HepG2 (cell line): ENCODE results near the gene JAG1. TPM values are rescaled to one million over a fixed set of nuclear protein-coding genes. Genes with fewer than 3 reads are reported as not detected.
A peak's percentile ranks its signal among the peaks of the same experiment; 100 is the strongest.

ENCODE experiments used
- ATF2 ChIP-seq: sonication (generic); formaldehyde crosslinking; IDR thresholded peaks from 2 replicates; pipeline ENCODE4 v1.4.0; 2020; ENCODE audit warnings: missing genetic modification reagents
- DMAP1 ChIP-seq: IDR thresholded peaks from 2 replicates; pipeline ENCODE4 v1.6.1; 2016
- EEA1 ChIP-seq: sonication (generic); formaldehyde crosslinking; IDR thresholded peaks from 2 replicates; pipeline ENCODE4 v1.5.1; 2020; ENCODE audit warnings: mild to moderate bottlenecking, missing genetic modification reagents, borderline replicate concordance
- KLF15 ChIP-seq: sonication (generic); formaldehyde crosslinking; IDR thresholded peaks from 2 replicates; pipeline ENCODE4 v1.8.1; 2023; ENCODE audit warnings: borderline replicate concordance, mild to moderate bottlenecking, inconsistent platforms, missing genetic modification reagents, mixed read lengths
- MBD4 ChIP-seq: IDR thresholded peaks from 2 replicates; pipeline ENCODE4 v1.6.1; 2012; ENCODE audit warnings: low read length, inconsistent platforms, borderline replicate concordance
- NAIF1 ChIP-seq: sonication (generic); formaldehyde crosslinking; IDR thresholded peaks from 2 replicates; pipeline ENCODE4 v1.5.0; 2020; ENCODE audit warnings: mild to moderate bottlenecking, missing genetic modification reagents, borderline replicate concordance
- NR2F1 ChIP-seq, 2 experiments: fragments of 450-650 bp in 1 of 2; formaldehyde crosslinking in 1 of 2; IDR thresholded peaks; 2 replicates each; pipeline versions ENCODE4 v1.5.0 to v1.6.1; 2016 to 2020; ENCODE audit warnings: mild to moderate bottlenecking in 1 of 2, missing compliant biosample characterization in 1 of 2, missing genetic modification reagents in 1 of 2, moderate library complexity in 1 of 2
- NRL ChIP-seq: sonication (generic); formaldehyde crosslinking; IDR thresholded peaks from 2 replicates; pipeline ENCODE4 v1.5.0; 2020; ENCODE audit warnings: missing genetic modification reagents, mild to moderate bottlenecking, moderate library complexity, borderline replicate concordance
- TFAP4 ChIP-seq: sonication (generic); IDR thresholded peaks from 2 replicates; pipeline ENCODE4 v1.6.1; 2016; ENCODE audit warnings: low read depth, borderline replicate concordance
- THYN1 ChIP-seq: sonication (generic); formaldehyde crosslinking; IDR thresholded peaks from 2 replicates; pipeline ENCODE4 v1.8.1; 2023; ENCODE audit warnings: low read depth, mild to moderate bottlenecking, moderate library complexity, missing genetic modification reagents, borderline replicate concordance
- TP53 ChIP-seq: sonication (generic); formaldehyde crosslinking; conservative IDR thresholded peaks from 2 replicates; pipeline ENCODE4 v1.4.0; 2020; ENCODE audit warnings: missing genetic modification reagents
- ZBTB7B ChIP-seq: sonication (generic); formaldehyde crosslinking; IDR thresholded peaks from 2 replicates; pipeline ENCODE4 v1.4.0; 2020; ENCODE audit warnings: missing genetic modification reagents
- ZNF124 ChIP-seq: sonication (generic); formaldehyde crosslinking; IDR thresholded peaks from 2 replicates; pipeline ENCODE4 v1.4.0; 2020; ENCODE audit warnings: missing genetic modification reagents
- ZNF260 ChIP-seq: sonication (generic); formaldehyde crosslinking; IDR thresholded peaks from 2 replicates; pipeline ENCODE4 v1.4.0; 2020; ENCODE audit warnings: missing genetic modification reagents, low read depth, mild to moderate bottlenecking, borderline replicate concordance
- ZNF30 ChIP-seq: sonication (generic); formaldehyde crosslinking; IDR thresholded peaks from 2 replicates; pipeline ENCODE4 v1.5.0; 2020; ENCODE audit warnings: mild to moderate bottlenecking, missing genetic modification reagents
- ZNF563 ChIP-seq: sonication (generic); formaldehyde crosslinking; IDR thresholded peaks from 2 replicates; pipeline ENCODE4 v1.8.0; 2022; ENCODE audit warnings: mild to moderate bottlenecking, moderate library complexity, missing genetic modification reagents
- ZNF7 ChIP-seq: IDR thresholded peaks from 2 replicates; pipeline ENCODE4 v1.6.1; 2016; ENCODE audit warnings: missing biosample characterization, missing genetic modification reagents
- ZNF746 ChIP-seq: sonication (generic); formaldehyde crosslinking; IDR thresholded peaks from 2 replicates; pipeline ENCODE4 v1.8.0; 2022; ENCODE audit warnings: mild to moderate bottlenecking, missing genetic modification reagents
- ZNF775 ChIP-seq: sonication (generic); formaldehyde crosslinking; IDR thresholded peaks from 2 replicates; pipeline ENCODE4 v1.4.0; 2020; ENCODE audit warnings: missing genetic modification reagents, mild to moderate bottlenecking, moderate library complexity, borderline replicate concordance
- ZZZ3 ChIP-seq: sonication (generic); formaldehyde crosslinking; IDR thresholded peaks from 2 replicates; pipeline ENCODE4 v1.4.0; 2020; ENCODE audit warnings: missing genetic modification reagents, mild to moderate bottlenecking, borderline replicate concordance
- polyA plus RNA-seq, 8 experiments: library from polyadenylated mRNA; depleted of rRNA in 3 of 8; stranded (reverse) in 7 of 8; unstranded in 1 of 8; fragments of >200 nt; fragmentation: Illumina TruSeq in 4 of 8; extraction: Trizol in 4 of 8; gene quantifications; 2 replicates each; pipeline versions ENCODE4 v1.2.1 to v1.2.3, GENCODE V29; 2011 to 2016; ENCODE audit warnings: low read depth in 4 of 8, missing spikeins in 1 of 8, mixed read lengths in 1 of 8; ENCODE audit not compliant: insufficient read depth in 1 of 8
- total RNA-seq, 5 experiments: library from RNA; depleted of rRNA; stranded (reverse); fragments of >200 nt; fragmentation: Illumina TruSeq; extraction: Trizol; gene quantifications; 2 replicates each; pipeline ENCODE4 v1.2.3, GENCODE V29; 2016; ENCODE audit warnings: low read depth in 1 of 5
- TF ChIP-seq, protein P1 (sequence below): sonication (generic); formaldehyde crosslinking; IDR thresholded peaks from 2 replicates; pipeline ENCODE4 v1.4.0; 2020; ENCODE audit warnings: missing genetic modification reagents, borderline replicate concordance

The JAG1 gene
- total and polyA plus RNA-seq, 2 of the 13 experiments (the other 11 are each of a cell fraction or from before 2014, with no cell fraction given), result 47.1 to 56.3 TPM

DNA sequence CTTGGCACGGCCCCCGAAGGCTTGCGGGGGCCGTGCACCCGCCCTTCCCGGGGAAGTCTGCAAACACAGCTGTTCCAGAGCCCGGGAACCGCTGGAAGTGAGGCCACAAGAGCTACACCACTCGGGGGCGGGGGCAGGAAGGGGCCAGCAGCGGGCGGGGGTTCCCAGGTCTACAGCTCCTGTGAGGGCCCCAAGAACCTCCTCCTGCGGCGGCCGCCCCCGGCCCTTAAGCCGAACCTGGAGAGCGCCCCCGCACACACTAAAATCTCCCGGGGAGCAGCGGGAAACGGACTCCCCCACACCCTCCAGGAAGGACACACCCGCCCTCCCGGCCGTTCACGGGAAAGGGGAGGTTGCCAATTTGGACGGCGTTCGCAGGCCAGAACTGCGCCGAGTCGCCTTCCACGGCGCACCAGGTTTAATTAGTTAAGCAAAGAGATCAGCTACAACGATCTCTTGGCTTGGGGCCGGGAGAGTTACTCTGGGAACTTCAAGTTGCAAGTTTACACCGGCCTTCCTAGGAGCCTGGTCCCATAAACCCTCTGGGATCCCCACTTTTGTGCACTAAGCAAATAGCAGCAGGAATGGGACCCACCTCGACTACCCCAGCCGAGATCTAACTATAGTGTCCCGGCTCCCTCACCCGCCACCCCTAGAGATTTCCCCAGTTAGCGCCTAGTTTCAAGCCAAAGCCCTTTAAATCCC lies 1.7 kb downstream of the JAG1 start (continued):
- TF ChIP-seq ZNF124 (CRISPR knock-in tag), result no peak; the same call in 1 of the 2 replicates
- no peak for TF ChIP-seq ZNF563 (CRISPR knock-in tag)
- TF ChIP-seq ZNF260, result no peak
- TF ChIP-seq ZNF30 (CRISPR knock-in tag), result peak; percentile 75; the same call in 1 of the 2 replicates
- TF ChIP-seq NRL (CRISPR knock-in tag), result 0 out of 2 replicates have a peak, but pooled peaks have one; percentile 43
- 0 out of 4 replicates have a peak, but pooled peaks of 1 of the 2 experiments have one; percentile 13 for TF ChIP-seq NR2F1 (CRISPR knock-in tag; IDR thresholded peaks at IDR 0.05)
- no peak for TF ChIP-seq KLF15
- TF ChIP-seq ZNF775, result peak; percentile 45; the same call in 1 of the 2 replicates
- 0 out of 2 replicates have a peak, but pooled peaks have one; percentile 7 for TF ChIP-seq ZNF7
- no peak for TF ChIP-seq MBD4
- TF ChIP-seq, protein P1, sequence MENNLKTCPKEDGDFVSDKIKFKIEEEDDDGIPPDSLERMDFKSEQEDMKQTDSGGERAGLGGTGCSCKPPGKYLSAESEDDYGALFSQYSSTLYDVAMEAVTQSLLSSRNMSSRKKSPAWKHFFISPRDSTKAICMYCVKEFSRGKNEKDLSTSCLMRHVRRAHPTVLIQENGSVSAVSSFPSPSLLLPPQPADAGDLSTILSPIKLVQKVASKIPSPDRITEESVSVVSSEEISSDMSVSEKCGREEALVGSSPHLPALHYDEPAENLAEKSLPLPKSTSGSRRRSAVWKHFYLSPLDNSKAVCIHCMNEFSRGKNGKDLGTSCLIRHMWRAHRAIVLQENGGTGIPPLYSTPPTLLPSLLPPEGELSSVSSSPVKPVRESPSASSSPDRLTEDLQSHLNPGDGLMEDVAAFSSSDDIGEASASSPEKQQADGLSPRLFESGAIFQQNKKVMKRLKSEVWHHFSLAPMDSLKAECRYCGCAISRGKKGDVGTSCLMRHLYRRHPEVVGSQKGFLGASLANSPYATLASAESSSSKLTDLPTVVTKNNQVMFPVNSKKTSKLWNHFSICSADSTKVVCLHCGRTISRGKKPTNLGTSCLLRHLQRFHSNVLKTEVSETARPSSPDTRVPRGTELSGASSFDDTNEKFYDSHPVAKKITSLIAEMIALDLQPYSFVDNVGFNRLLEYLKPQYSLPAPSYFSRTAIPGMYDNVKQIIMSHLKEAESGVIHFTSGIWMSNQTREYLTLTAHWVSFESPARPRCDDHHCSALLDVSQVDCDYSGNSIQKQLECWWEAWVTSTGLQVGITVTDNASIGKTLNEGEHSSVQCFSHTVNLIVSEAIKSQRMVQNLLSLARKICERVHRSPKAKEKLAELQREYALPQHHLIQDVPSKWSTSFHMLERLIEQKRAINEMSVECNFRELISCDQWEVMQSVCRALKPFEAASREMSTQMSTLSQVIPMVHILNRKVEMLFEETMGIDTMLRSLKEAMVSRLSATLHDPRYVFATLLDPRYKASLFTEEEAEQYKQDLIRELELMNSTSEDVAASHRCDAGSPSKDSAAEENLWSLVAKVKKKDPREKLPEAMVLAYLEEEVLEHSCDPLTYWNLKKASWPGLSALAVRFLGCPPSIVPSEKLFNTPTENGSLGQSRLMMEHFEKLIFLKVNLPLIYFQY (CRISPR knock-in tag), result no peak
- peak; percentile 36; the same call in 1 of the 2 replicates for TF ChIP-seq ZNF746 (CRISPR knock-in tag)
- TF ChIP-seq ATF2 (CRISPR knock-in tag), result no peak
- no peak for TF ChIP-seq NAIF1 (CRISPR knock-in tag)
- TF ChIP-seq EEA1 (CRISPR knock-in tag), result no peak
- TF ChIP-seq ZZZ3 (CRISPR knock-in tag), result 0 out of 2 replicates have a peak, but pooled peaks have one; percentile 23
- no peak; the same call in 1 of the 2 replicates for TF ChIP-seq ZBTB7B (CRISPR knock-in tag)
- TF ChIP-seq THYN1 (CRISPR knock-in tag), result peak; percentile 76; the same call in 1 of the 2 replicates
- TF ChIP-seq DMAP1 (CRISPR knock-in tag), result 0 out of 2 replicates have a peak, but pooled peaks have one; percentile 0
- TF ChIP-seq TFAP4, result peak; percentile 96
- no peak for TF ChIP-seq TP53
